Jurkat, Clone E6-1 (cell line): Measurements from ENCODE around the gene FEZ2.

Experiments
- DNase-seq: peaks from one replicate; pipeline ENCODE4 v3.0.0-alpha.2; 2011; ENCODE audit warnings: low read depth, low spot score
- H3K4me3 ChIP-seq: 2 replicates; pipeline ENCODE4 v1.5.1; 2011; ENCODE audit warnings: mild to moderate bottlenecking, low read length, control low read depth, moderate library complexity

FEZ2 gene

GRCh38 chr2:36541891-36542595 is 55.9 kb downstream of the FEZ2 start:
- no peak for DNase-seq
- no peak overlapping the region for H3K4me3 ChIP-seq

- DNase-seq = no peak
- H3K4me3 ChIP-seq = no peak overlapping the region
These were observed 56.8 kb downstream of the FEZ2 start for GRCh38 chr2:36540986-36541754.

- no peak for DNase-seq
These were observed 58.3 kb downstream of the FEZ2 start for GRCh38 chr2:36539631-36540030.

GRCh38 chr2:36538335-36538734 is 59.6 kb downstream of the FEZ2 start:
- no peak for DNase-seq
- H3K4me3 ChIP-seq = no peak overlapping the region

More at GRCh38 chr2:36539631-36540030, 58.3 kb downstream of the FEZ2 start:
- no peak overlapping the region for H3K4me3 ChIP-seq

- H3K4me3 ChIP-seq = no peak overlapping the region
- DNase-seq = no peak
These were observed 61.2 kb downstream of the FEZ2 start for GRCh38 chr2:36536776-36537175.

- no peak overlapping the region for H3K4me3 ChIP-seq
- DNase-seq = no peak
These were observed 62.9 kb downstream of the FEZ2 start for GRCh38 chr2:36535099-36535498.

- no peak for DNase-seq
- H3K4me3 ChIP-seq = no peak overlapping the region
These were observed 63.6 kb downstream of the FEZ2 start for GRCh38 chr2:36534275-36534799.

GRCh38 chr2:36530983-36531354 is 67.0 kb downstream of the FEZ2 start:
- no peak overlapping the region for H3K4me3 ChIP-seq
- no peak for DNase-seq

GRCh38 chr2:36530178-36530982 is 67.6 kb downstream of the FEZ2 start:
- H3K4me3 ChIP-seq = no peak overlapping the region
- DNase-seq = no peak

- H3K4me3 ChIP-seq = no peak overlapping the region
- DNase-seq = no peak
These were observed 69.1 kb downstream of the FEZ2 start for GRCh38 chr2:36528766-36529392.

GRCh38 chr2:36528274-36528673 is 69.7 kb downstream of the FEZ2 start:
- no peak overlapping the region for H3K4me3 ChIP-seq
- DNase-seq = no peak

GRCh38 chr2:36526226-36526625 is 71.7 kb downstream of the FEZ2 start:
- DNase-seq = no peak
- no peak overlapping the region for H3K4me3 ChIP-seq

- no peak overlapping the region for H3K4me3 ChIP-seq
- DNase-seq = no peak
These were observed 72.7 kb downstream of the FEZ2 start for GRCh38 chr2:36525245-36525644.

GRCh38 chr2:36523153-36523552 is 74.8 kb downstream of the FEZ2 start:
- no peak for DNase-seq
- no peak overlapping the region for H3K4me3 ChIP-seq

- no peak overlapping the region for H3K4me3 ChIP-seq
- no peak for DNase-seq
These were observed 77.5 kb downstream of the FEZ2 start for GRCh38 chr2:36520431-36520830.

GRCh38 chr2:36516136-36516870 is 81.7 kb downstream of the FEZ2 start:
- H3K4me3 ChIP-seq = no peak overlapping the region
- no peak for DNase-seq

GRCh38 chr2:36515538-36515937 is 82.4 kb downstream of the FEZ2 start:
- no peak overlapping the region for H3K4me3 ChIP-seq
- no peak for DNase-seq

GRCh38 chr2:36513661-36514060 is 84.3 kb downstream of the FEZ2 start:
- no peak for DNase-seq
- H3K4me3 ChIP-seq = no peak overlapping the region

GRCh38 chr2:36512705-36513104 is 85.3 kb downstream of the FEZ2 start:
- no peak overlapping the region for H3K4me3 ChIP-seq
- no peak for DNase-seq
